Stimulated activated CD4-positive, alpha-beta T cell treated with anti-CD3 and anti-CD28 coated beads, Interleukin-1b, Interleukin-23, amount 100 ng/mL, for 48 hours (primary cell): ENCODE data around the gene STK32B.

Experiments
- DNase-seq: peaks from one replicate; pipeline ENCODE4 v3.0.0-alpha.2; 2020

STK32B gene

DNA sequence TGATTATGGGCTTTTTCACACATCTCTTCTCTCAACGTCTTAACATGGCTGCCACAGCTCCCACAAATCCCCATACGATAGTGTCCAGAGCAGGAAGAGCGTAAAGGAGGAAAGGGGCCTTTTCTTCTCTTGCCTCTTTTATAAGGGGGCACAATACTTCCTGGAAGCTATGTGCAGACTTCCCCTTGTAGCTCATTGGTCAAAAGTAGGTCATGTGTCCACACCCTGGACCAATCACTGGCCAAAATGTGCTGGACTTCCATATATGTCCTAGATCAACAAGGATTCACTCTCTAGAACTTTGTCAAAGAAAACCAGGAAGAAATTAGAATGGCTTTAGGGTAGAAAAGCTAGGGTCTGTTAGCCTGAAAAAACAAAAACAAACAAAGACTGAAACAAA lies 26.7 kb downstream of the STK32B start:
- no peak for DNase-seq

DNA sequence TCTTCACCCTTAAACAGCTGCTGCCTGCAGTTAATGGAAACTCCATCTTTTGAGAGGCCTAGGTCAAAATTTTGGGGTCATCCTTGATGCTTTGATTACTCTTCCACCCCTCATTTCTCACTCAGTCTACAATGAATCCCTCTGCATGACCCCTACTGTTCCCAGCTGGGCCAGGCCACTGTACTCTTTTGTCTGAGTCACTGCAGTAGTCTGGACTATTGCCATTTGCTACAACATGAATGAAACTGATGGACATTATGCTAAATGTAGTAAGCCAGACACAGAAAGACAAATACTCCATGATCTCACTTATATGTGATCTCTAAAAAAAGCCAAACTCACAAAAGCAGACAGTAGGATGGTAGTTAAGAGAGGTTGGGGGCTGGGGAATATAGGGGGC lies 28.3 kb downstream of the STK32B start:
- DNase-seq, result no peak

DNA sequence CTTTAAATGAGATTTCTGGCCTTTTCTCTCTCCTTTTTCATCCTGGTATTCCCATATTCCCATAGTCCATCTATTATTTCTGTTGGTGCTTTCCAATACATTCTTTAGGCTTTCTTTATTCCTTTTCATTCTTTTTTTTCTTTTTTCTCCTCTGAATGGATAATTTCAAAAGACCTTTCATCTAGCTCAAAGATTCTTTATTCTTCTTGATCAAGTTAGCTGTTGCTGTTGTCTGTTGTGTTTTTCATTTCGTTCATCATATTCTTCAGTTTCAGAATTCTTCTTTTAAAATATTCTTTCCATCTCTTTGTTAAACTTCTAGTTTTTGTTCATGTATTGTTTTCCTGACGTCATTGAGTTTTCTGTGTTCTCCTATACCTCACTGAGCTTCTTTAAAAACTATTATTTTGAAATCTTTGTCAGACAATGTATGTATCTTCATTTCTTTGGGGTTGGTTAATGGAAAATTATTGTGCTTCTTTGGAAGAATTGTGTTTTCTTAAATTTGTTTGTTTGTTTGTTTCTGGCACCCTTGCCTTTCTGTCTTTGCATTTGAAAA lies 30.2 kb downstream of the STK32B start:
- no peak for DNase-seq

DNA sequence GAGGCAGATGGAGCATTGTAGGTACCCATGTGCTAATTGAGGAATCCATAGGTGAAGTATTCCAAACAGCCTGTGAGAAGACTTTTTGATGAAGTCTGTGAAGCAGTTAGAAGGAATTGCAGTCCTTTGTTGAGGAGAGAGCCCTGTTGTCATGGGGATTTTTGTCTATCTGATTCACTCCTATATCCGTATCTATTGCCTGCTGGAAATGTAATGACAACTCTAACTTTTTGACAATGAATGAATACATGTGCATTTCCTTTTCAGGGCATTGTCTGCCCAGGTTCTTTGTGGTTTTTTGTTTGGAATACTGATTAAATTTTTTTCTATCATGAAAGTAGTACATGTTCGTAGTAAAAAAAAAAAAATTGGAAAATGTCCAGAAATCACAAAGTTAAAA lies 31.1 kb downstream of the STK32B start:
- DNase-seq, result no peak

DNA sequence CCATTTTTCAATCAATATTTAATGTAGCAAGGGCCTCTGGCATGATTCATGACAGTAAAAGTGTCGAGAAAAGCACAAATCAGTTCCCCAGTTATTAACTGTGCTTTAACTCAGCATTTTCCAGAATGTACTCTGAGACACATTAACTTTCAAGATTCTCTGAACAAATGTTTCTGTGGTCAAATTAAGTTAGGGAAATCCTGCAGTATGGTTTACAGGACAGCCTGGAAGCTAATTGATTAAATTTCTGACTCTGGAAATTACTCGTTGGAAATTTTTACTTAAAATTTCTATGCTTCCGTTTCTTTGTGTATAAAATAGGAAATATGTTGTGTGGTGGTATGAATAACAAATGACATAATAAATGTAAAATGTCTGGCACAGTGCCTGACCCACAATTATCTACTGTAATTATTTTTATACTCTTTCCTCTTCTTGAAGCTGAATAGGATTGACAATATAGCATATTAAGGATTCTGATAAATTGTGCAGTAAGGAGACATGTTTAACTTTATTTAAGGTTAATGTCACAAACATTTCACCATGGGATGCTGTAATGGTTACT lies 33.7 kb downstream of the STK32B start:
- no peak for DNase-seq

- DNase-seq, result no peak
Observed at GRCh38 chr4:5086535-5086934, 35.3 kb downstream of the STK32B start.

DNA sequence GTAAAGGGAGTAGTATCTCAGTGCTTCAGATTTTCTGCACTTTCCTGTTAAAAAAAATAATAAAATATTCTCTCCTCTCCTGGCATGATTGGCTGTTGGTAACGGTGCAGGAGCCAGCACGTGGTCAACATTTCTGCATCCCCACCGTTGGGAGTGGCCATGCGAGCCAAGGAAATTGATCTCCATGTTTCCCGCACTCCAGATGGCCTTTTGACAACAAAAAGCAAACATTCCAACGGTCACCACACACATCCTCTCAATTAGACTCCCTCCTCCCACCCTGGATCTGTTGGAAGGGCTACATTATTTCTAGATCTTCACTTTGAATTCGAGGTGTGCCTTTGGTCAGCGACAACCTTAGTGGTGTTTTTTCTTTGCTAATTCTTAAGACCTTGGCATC lies 45.0 kb downstream of the STK32B start:
- DNase-seq, result no peak

DNA sequence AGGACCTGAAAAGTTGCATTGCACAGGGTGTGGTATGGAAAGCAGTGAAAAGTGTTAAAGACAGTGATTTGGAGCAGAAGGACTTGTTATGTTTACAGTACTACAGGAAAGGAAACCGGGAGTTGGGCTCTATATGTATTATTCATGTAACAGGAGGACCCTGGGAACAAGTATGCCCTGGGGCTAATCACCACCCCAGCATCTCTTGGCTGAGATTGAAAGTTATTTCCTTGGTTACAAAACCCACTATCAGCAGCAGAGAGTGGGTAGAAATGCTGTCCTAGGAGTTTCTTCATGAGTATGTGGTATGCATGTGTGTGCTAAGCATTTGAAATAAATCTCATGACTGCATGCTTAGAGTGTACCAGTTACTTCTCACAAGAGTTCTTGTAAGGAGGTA lies 46.9 kb downstream of the STK32B start:
- no peak for DNase-seq

GRCh38 chr4:5100336-5100735 lies 49.1 kb downstream of the STK32B start:
- no peak for DNase-seq

- no peak for DNase-seq
Observed at GRCh38 chr4:5100986-5101385, 49.7 kb downstream of the STK32B start.

- DNase-seq, result no peak
Observed at GRCh38 chr4:5101571-5101970, 50.3 kb downstream of the STK32B start.

DNA sequence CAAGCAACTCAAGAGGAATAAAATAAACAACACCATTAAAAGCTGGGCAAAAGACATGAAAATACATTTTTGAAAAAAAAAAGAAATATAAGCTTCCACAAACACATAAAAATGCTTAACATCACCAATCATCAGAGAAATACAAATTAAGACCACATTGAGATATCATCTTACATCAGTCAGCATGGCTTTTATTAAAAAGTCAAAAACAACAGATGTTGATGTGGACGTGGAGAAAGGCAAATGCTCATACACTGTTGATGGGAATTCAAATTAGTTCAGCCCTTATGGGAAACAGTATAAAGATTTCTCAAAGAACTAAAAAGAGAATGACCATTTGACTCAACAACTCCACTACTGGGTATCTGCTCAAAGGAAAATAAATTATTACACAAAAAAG lies 59.6 kb downstream of the STK32B start:
- no peak for DNase-seq

GRCh38 chr4:5112333-5113095 lies 61.2 kb downstream of the STK32B start:
- no peak for DNase-seq

GRCh38 chr4:5114950-5115349 lies 63.7 kb downstream of the STK32B start:
- no peak for DNase-seq

- no peak for DNase-seq
Observed at GRCh38 chr4:5118091-5118786, 67.0 kb downstream of the STK32B start.

GRCh38 chr4:5118994-5119835 lies 67.9 kb downstream of the STK32B start:
- DNase-seq, result no peak

GRCh38 chr4:5120067-5120466 lies 68.8 kb downstream of the STK32B start:
- DNase-seq, result no peak

DNA sequence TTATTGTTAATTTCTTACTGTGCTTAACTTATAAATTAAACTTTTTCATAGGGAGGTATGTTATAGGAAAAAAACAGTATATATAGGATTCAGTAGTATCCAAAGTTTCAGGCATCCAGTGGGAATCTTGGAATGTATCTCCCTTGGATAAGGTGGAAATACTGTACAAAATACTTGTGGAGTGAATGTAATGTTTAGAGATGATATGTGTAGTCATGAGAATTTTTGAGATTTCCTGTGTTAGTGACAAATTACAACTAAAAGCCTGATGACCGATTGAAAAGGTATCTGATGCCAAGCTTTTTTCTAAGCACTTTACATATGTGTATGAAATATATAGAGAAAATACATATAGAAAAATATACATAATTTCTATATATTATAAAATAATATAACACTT lies 69.2 kb downstream of the STK32B start:
- DNase-seq, result no peak

DNA sequence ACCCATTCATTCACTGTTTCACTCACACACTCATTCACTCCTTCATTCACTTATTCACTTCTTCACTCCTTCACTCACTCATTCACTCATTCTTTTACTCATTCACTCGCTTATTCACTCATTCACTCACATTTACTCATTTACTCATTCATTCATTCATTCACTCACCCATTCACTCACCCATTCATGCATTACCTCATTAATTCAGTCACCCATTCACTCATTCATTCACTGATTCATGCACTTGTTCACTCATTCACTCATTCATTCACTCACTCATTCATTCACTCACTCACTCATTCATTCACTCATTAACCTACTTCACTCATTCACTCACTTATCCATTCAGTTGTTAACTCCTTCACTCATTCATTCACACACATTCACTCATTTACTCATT lies 70.8 kb downstream of the STK32B start:
- DNase-seq, result no peak

GRCh38 chr4:5124876-5125275 lies 73.6 kb downstream of the STK32B start:
- DNase-seq, result no peak

DNA sequence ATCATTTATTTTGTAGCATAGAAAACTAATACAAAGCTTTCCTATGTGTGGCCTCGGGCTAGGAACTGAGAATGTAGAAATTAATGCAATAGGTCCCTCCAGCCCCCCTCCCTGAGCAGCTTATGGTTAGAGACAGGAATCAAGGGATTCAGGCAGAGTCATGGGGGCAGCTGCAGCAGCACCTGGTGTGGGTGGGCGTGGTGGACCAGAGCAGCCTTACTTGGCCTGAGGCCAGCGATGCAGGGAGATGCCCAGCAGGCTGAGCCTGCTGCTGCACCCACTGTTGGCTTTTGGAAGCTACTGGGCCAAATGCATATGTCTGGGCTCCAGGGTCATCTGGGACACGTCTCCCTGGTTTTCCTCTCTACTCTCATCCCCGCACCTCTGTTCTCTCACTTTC lies 74.0 kb downstream of the STK32B start:
- DNase-seq, result no peak

GRCh38 chr4:5126231-5126630 lies 75.0 kb downstream of the STK32B start:
- no peak for DNase-seq

DNA sequence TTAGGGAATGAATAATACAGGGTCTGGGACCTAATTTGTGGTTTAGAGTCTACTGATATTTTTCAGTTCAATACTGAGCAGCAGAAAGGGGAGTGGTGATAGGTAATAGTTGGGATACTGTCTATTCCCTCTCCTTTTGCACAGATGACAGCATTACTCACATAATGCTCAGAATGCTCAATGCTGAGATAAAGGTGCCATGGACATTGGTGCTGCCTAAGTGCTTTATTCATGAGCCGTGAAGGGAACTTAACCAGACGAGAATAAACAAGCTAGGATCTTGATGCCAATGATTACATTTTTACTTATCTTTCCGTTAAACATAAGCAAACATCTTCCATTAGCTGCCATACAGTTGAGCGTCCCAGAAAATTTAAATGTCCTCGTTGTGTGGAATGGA lies 75.6 kb downstream of the STK32B start:
- DNase-seq, result no peak
